ENCODE results near the gene TROAP. TPM values are rescaled to one million over a fixed set of nuclear protein-coding genes. Genes with fewer than 3 reads are reported as not detected.

TROAP gene
- total RNA-seq, 2 donors from 2014 or later = 60.5 to 87.4 TPM

- Histone ChIP-seq H3K36me3 (ENCODE audit: control insufficient read depth, insufficient read depth, low read length) (peaks cover 13% of the 10 kb centered on the region), H3K9me3 (ENCODE audit: control insufficient read depth, low read length) (no peaks in the 10 kb centered on the region), H3K27ac (ENCODE audit: low read depth, low read length) (peak overlapping the region; percentile 99), H3K9ac (ENCODE audit: extremely low read depth, low read length, poor library complexity, severe bottlenecking) (peak overlapping the region; percentile 91), H3K4me1 (ENCODE audit: control insufficient read depth, insufficient read depth, low read length) (peaks cover 6% of the 10 kb centered on the region), H3K27me3 (ENCODE audit: control insufficient read depth, insufficient read depth, low read length, poor library complexity, severe bottlenecking) (no peaks in the 10 kb centered on the region), H3K4me3 (ENCODE audit: low read length) (peak overlapping the region; percentile 93)
- peak overlapping the region; percentile 98 for H3K27ac Mint-ChIP-seq
- peak; percentile 98 for DNase-seq
- peaks cover 8% of the 10 kb centered on the region for H3K36me3 Mint-ChIP-seq (ENCODE audit: low read depth)
- peak overlapping the region; percentile 81 for H3K4me3 Mint-ChIP-seq
- TF ChIP-seq CTCF (conservative IDR thresholded peaks at IDR 0.05) = peak; percentile 54
- no peaks in the 10 kb centered on the region for H3K9me3 Mint-ChIP-seq
- H3K27me3 Mint-ChIP-seq (ENCODE audit: insufficient read depth) = peaks cover 16% of the 10 kb centered on the region
- 0% methylated on average over 43 to 97 of the region's 97 CpGs for WGBS, 2 experiments (ENCODE audit: insufficient coverage in 1 of 2, insufficient read length in 1 of 2)
- H3K4me1 Mint-ChIP-seq = peaks cover 15% of the 10 kb centered on the region
Measured at GRCh38 chr12:49366652-49367380, 43.8 kb downstream of the TROAP start.

DNA sequence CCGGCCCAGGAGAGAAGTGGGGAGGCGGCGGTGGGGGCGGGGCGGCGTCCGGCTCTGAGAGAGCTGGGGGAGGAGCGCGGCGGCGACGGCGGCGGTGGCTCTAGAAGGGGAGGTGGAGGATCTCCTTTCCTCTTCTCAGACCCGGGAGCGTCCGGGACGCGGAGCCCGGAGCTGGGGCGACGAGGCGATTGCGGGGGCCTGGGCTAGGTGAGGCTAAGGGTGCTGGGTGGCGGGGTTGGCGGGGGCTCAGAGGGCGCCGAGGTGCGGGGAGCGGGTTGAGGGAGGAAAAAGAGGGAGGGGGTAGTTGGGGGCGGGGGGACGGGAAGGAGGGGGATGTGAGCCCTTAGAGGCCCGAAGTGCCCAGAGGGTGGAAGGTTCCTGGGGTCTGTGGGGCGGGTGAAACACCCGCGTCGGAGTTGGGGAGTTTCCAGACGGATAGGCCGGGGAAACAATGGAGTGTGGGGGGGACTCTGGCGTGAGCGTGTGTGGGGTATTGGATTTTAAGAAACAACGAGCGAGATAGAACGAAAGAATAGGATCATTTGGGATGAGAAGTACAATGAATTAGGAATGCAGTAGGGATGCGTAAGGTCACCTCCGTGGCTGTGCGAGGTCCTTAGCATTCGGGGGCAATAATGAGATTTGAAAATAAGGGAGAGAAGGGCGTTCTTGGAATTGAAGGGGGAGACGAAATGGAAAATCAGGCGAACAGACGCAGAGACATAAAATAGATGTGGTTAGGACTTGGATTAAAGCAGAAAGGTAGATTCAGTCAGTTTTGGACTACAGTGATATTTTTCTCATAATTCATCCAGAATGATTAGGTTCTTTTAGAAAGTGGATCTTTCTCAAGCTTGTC, 44.6 kb downstream of the TROAP start, which contains the start of gene SPATS2:
Gene SPATS2, plus strand, starts transcription at position 82 of the 859 bp plus-strand sequence. CDS start 93,551 bp downstream, outside the sequence.
- Histone ChIP-seq H3K27me3 (ENCODE audit: control insufficient read depth, insufficient read depth, low read length, poor library complexity, severe bottlenecking) (no peaks in the 10 kb centered on the region), H3K4me3 (ENCODE audit: low read length) (peak within 1 kb of the TSS; percentile 93), H3K36me3 (ENCODE audit: control insufficient read depth, insufficient read depth, low read length) (peaks cover 13% of the 10 kb centered on the region), H3K9me3 (ENCODE audit: control insufficient read depth, low read length) (no peaks in the 10 kb centered on the region), H3K27ac (ENCODE audit: low read depth, low read length) (peak within 1 kb of the TSS; percentile 99), H3K4me1 (ENCODE audit: control insufficient read depth, insufficient read depth, low read length) (peaks cover 6% of the 10 kb centered on the region), H3K9ac (ENCODE audit: extremely low read depth, low read length, poor library complexity, severe bottlenecking) (peak within 1 kb of the TSS; percentile 91)
- H3K36me3 Mint-ChIP-seq (ENCODE audit: low read depth) = peaks cover 9% of the 10 kb centered on the region
- peak within 1 kb of the TSS; percentile 98 for H3K27ac Mint-ChIP-seq
- no peak for TF ChIP-seq CTCF (conservative IDR thresholded peaks at IDR 0.05)
- H3K27me3 Mint-ChIP-seq (ENCODE audit: insufficient read depth) = peaks cover 16% of the 10 kb centered on the region
- peak within 1 kb of the TSS; percentile 81 for H3K4me3 Mint-ChIP-seq
- peak; percentile 100 for DNase-seq
- H3K9me3 Mint-ChIP-seq = no peaks in the 10 kb centered on the region
- H3K4me1 Mint-ChIP-seq = peaks cover 15% of the 10 kb centered on the region
- WGBS, 2 experiments (ENCODE audit: insufficient coverage in 1 of 2, insufficient read length in 1 of 2) = 0 to 1% methylated on average over 19 to 36 of the region's 52 CpGs

GRCh38 chr12:49368240-49368600, 45.2 kb downstream of the TROAP start:
- H3K4me3 ChIP-seq (ENCODE audit: low read length) = peak overlapping the region; percentile 93
- no peaks in the 10 kb centered on the region for H3K27me3 ChIP-seq (ENCODE audit: control insufficient read depth, insufficient read depth, low read length, poor library complexity, severe bottlenecking)
- DNase-seq = no peak
- peak overlapping the region; percentile 85 for H3K27ac Mint-ChIP-seq
- H3K9me3 Mint-ChIP-seq = no peaks in the 10 kb centered on the region
- WGBS, 2 experiments (ENCODE audit: insufficient coverage in 1 of 2, insufficient read length in 1 of 2) = 30 to 32% methylated on average over 3 of the region's 3 CpGs
- H3K27ac ChIP-seq (ENCODE audit: low read depth, low read length) = no peak overlapping the region
- peaks cover 15% of the 10 kb centered on the region for H3K4me1 Mint-ChIP-seq
- peaks cover 16% of the 10 kb centered on the region for H3K27me3 Mint-ChIP-seq (ENCODE audit: insufficient read depth)
- H3K36me3 ChIP-seq (ENCODE audit: control insufficient read depth, insufficient read depth, low read length) = peaks cover 14% of the 10 kb centered on the region
- TF ChIP-seq CTCF (conservative IDR thresholded peaks at IDR 0.05) = no peak
- H3K4me3 Mint-ChIP-seq = peak overlapping the region; percentile 81
- H3K4me1 ChIP-seq (ENCODE audit: control insufficient read depth, insufficient read depth, low read length) = peaks cover 6% of the 10 kb centered on the region
- H3K36me3 Mint-ChIP-seq (ENCODE audit: low read depth) = peaks cover 13% of the 10 kb centered on the region
- H3K9me3 ChIP-seq (ENCODE audit: control insufficient read depth, low read length) = no peaks in the 10 kb centered on the region
- H3K9ac ChIP-seq (ENCODE audit: extremely low read depth, low read length, poor library complexity, severe bottlenecking) = peak overlapping the region; percentile 91

Data from endodermal cell (in vitro differentiated cells).